Stimulated activated naive CD4-positive, alpha-beta T cell treated with Interleukin-2 at 50 U/mL for 16 hours (primary cell): ENCODE measurements around the gene CDNF.
"Not testable (repeated sequence)": the region's sequence is repeated elsewhere in the genome, so short reads cannot be mapped to it uniquely, and the experiment has no call there.

Experiments
- DNase-seq: peaks from one replicate; lab custom pipeline; 2025; lab: John Stamatoyannopoulos, UW

The CDNF gene

GRCh38 chr10:14839305-14839695, 1.5 kb upstream of the CDNF start:
- no peak for DNase-seq

GRCh38 chr10:14838582-14839304, 906 bp upstream of the CDNF start:
- peak; percentile 5 for DNase-seq

- no peak for DNase-seq
These were observed 657 bp downstream of the CDNF start for GRCh38 chr10:14837003-14837756.

GRCh38 chr10:14836208-14836607, 1.6 kb downstream of the CDNF start:
- no peak for DNase-seq

- no peak for DNase-seq
These were observed 4.7 kb downstream of the CDNF start for GRCh38 chr10:14833106-14833505.

- no peak for DNase-seq
These were observed 11.6 kb downstream of the CDNF start for GRCh38 chr10:14826076-14826829.

- no peak for DNase-seq
These were observed 13.9 kb downstream of the CDNF start for GRCh38 chr10:14823966-14824365.

- peak; percentile 19 for DNase-seq
These were observed 14.7 kb downstream of the CDNF start for GRCh38 chr10:14822879-14823755.

- no peak for DNase-seq
These were observed 16.0 kb downstream of the CDNF start for GRCh38 chr10:14821635-14822375.

- DNase-seq: no peak
These were observed 17.1 kb downstream of the CDNF start for GRCh38 chr10:14820775-14821154.

- DNase-seq: no peak
These were observed 17.6 kb downstream of the CDNF start for GRCh38 chr10:14820010-14820774.

GRCh38 chr10:14816717-14817116, 21.1 kb downstream of the CDNF start:
- not testable (repeated sequence) for DNase-seq

- no peak for DNase-seq
These were observed 22.2 kb downstream of the CDNF start for GRCh38 chr10:14815681-14816080.

GRCh38 chr10:14812271-14812670, 25.6 kb downstream of the CDNF start:
- no peak for DNase-seq

GRCh38 chr10:14810969-14811953, 26.6 kb downstream of the CDNF start:
- no peak for DNase-seq

- DNase-seq: no peak
These were observed 31.5 kb downstream of the CDNF start for GRCh38 chr10:14806318-14806717.

- no peak for DNase-seq
These were observed 34.0 kb downstream of the CDNF start for GRCh38 chr10:14803827-14804226.

GRCh38 chr10:14801723-14802122, 36.1 kb downstream of the CDNF start:
- DNase-seq: no peak

- no peak for DNase-seq
These were observed 37.4 kb downstream of the CDNF start for GRCh38 chr10:14800397-14800796.
